GM18519 (cell line): ENCODE data around the gene OR2H1.

Experiments
- ATAC-seq: cut with Tn5 transposase; IDR thresholded peaks from one replicate; pipeline ENCODE4 v1.9.1; 2021; ENCODE audit warnings: mild to moderate bottlenecking, moderate library complexity; ENCODE audit not compliant: unreplicated experiment, low FRiP score

OR2H1 gene

GRCh38 chr6:29507319-29507718 is 50.4 kb downstream of the OR2H1 start:
- no peak for ATAC-seq

GRCh38 chr6:29509239-29509638 is 52.3 kb downstream of the OR2H1 start:
- peak; percentile 74 for ATAC-seq

- no peak for ATAC-seq
These were observed 52.8 kb downstream of the OR2H1 start for GRCh38 chr6:29509711-29510110.

DNA sequence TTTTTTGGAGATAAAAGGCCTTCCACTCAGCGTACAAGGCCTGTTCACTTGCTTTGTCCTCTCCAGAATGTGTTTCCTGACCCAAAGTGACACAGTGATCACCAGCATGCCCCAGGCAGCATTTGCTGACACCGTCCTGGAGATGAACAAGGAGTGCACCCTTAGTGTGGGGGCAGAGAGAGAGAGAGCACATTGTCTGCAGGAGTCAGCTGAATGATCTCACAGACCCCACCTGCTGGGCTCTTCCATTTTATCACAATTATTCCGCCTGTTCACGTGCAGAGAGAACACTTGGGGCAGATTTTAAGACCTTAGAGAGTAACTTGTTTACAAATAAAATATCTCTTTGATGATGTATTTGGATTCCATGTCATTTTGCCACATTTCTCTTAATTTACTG is 53.2 kb downstream of the OR2H1 start:
- no peak for ATAC-seq

GRCh38 chr6:29510746-29511300 is 53.9 kb downstream of the OR2H1 start:
- ATAC-seq, result no peak
